Tibial artery (tissue), 4 donors: ENCODE results near the gene EME1.

Experiments used
- DNase-seq, 2 donors: peaks; one replicate each; pipeline ENCODE4 v3.0.0-alpha.2; 2019
- H3K27ac ChIP-seq, 2 donors: fragments of 200-600 bp; sonication (generic) in 1 of 2; 1 replicate in 1 of 2; 2 replicates in 1 of 2; pipeline ENCODE4 v1.5.1; 2018 to 2019; ENCODE audit warnings: mild to moderate bottlenecking in 1 of 2
- H3K27me3 ChIP-seq, 2 donors: fragments of 200-600 bp; sonication (generic) in 1 of 2; one replicate each; pipeline versions ENCODE4 v1.5.1 to v1.6.0; 2016 to 2019
- H3K36me3 ChIP-seq, 3 donors: fragments of 200-600 bp; sonication (generic) in 2 of 3; one replicate each; pipeline ENCODE4 v1.5.1; 2016 to 2019; ENCODE audit warnings: mild to moderate bottlenecking in 2 of 3
- H3K4me1 ChIP-seq, 4 donors: fragments of 200-600 bp; sonication (generic) in 2 of 4; 1 replicate in 3 of 4; 2 replicates in 1 of 4; pipeline ENCODE4 v1.5.1; 2016 to 2019
- H3K4me3 ChIP-seq, 2 donors: fragments of 200-600 bp; sonication (generic) in 1 of 2; 1 replicate in 1 of 2; 2 replicates in 1 of 2; pipeline ENCODE4 v1.5.1; 2018 to 2019; ENCODE audit warnings: mild to moderate bottlenecking in 2 of 2
- H3K9me3 ChIP-seq, 3 donors: fragments of 200-600 bp; sonication (generic) in 1 of 3; one replicate each; pipeline ENCODE4 v1.5.1; 2016 to 2019
- intact Hi-C: fragments of 100-400 bp; cut with DNase I; formaldehyde crosslinking; loops from one replicate; pipeline ENCODE4 v1.15.0; 2023; ENCODE audit warnings: low total_unique reads
- TF ChIP-seq, protein P1 (sequence below), 2 experiments: fragments of 200-600 bp in 1 of 2; fragments of 450-650 bp in 1 of 2; IDR thresholded peaks; one replicate each; pipeline ENCODE4 v1.5.1; 2017 to 2019; ENCODE audit warnings: antibody characterized with exemption in 2 of 2, mild to moderate bottlenecking in 1 of 2, moderate library complexity in 1 of 2

Gene EME1

DNA sequence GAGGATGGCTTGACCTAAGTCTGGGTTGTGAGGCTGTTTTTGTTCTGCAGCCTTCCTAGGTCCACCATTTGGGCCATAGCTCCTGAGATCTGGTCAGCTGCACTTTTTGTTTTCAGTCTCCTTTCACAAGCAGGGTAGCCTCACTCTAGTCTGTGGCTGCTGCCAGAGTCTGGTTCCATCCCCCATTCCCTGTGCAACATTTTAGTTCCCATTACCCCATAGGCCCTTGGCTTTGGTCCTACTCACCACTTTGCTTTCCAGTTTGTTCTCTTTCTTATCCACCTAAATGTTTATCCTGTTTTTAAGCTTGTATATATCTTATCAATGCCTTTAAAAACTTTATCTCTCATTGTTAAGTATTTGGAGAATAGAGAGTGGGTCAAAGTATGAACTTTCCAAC, 33.6 kb upstream of the EME1 start:
- Histone ChIP-seq H3K27me3 (peaks cover 0 to 3% of the 10 kb centered on the region in 2 donors), H3K9me3 (peaks cover 0 to 7% (median 5%) of the 10 kb centered on the region in 3 donors), H3K4me3 (no peak overlapping the region), H3K4me1 (no peaks in the 10 kb centered on the region), H3K27ac (no peak overlapping the region), H3K36me3 (no peaks in the 10 kb centered on the region)
- intact Hi-C loops, result no loop called here
- TF ChIP-seq, protein P1, sequence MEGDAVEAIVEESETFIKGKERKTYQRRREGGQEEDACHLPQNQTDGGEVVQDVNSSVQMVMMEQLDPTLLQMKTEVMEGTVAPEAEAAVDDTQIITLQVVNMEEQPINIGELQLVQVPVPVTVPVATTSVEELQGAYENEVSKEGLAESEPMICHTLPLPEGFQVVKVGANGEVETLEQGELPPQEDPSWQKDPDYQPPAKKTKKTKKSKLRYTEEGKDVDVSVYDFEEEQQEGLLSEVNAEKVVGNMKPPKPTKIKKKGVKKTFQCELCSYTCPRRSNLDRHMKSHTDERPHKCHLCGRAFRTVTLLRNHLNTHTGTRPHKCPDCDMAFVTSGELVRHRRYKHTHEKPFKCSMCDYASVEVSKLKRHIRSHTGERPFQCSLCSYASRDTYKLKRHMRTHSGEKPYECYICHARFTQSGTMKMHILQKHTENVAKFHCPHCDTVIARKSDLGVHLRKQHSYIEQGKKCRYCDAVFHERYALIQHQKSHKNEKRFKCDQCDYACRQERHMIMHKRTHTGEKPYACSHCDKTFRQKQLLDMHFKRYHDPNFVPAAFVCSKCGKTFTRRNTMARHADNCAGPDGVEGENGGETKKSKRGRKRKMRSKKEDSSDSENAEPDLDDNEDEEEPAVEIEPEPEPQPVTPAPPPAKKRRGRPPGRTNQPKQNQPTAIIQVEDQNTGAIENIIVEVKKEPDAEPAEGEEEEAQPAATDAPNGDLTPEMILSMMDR (IDR thresholded peaks at IDR 0.05), result no peak
- no peak for DNase-seq

DNA sequence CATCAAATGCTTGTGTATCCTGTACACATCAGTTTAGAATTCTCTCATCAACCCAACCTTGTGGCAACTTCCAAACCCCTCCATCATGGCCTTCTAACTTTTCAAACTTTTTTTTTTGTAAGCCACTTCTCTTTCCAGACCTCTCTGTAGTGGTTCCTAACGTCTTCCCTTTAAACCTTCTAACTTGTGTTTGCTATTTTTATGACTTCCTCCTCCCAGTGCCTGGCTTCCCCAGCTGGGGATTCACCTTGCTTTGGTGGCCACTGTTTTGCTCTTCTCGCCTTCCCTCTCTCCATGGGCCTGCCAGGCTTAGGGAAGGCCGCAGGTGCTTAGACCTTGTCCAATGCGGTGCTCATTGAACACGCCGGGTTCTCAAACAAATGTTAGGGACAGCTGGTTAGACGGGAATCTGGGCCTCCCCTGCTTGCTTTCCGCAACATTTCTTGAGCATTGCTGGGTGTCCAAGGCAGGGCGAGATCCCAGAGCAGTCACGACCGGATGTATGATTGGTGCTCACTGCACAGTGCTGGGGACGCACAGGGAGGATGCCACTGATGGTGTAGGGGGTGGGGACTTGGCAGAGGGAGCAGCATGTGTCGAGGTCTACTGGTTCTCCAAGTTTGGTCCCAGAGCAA, 28.2 kb upstream of the EME1 start:
- H3K27me3 ChIP-seq, result no peaks in the 10 kb centered on the region
- no peak overlapping the region for H3K4me3 ChIP-seq
- H3K9me3 ChIP-seq, result no peaks in the 10 kb centered on the region
- no peak overlapping the region for H3K27ac ChIP-seq
- H3K4me1 ChIP-seq, result peaks cover 0 to 39% (median 31%) of the 10 kb centered on the region in 4 donors
- TF ChIP-seq, protein P1 (IDR thresholded peaks at IDR 0.05), result no peak
- DNase-seq, result peak in 1 of 2 donors; percentile 59
- no peaks in the 10 kb centered on the region for H3K36me3 ChIP-seq
- intact Hi-C loops, result no loop called here

DNA sequence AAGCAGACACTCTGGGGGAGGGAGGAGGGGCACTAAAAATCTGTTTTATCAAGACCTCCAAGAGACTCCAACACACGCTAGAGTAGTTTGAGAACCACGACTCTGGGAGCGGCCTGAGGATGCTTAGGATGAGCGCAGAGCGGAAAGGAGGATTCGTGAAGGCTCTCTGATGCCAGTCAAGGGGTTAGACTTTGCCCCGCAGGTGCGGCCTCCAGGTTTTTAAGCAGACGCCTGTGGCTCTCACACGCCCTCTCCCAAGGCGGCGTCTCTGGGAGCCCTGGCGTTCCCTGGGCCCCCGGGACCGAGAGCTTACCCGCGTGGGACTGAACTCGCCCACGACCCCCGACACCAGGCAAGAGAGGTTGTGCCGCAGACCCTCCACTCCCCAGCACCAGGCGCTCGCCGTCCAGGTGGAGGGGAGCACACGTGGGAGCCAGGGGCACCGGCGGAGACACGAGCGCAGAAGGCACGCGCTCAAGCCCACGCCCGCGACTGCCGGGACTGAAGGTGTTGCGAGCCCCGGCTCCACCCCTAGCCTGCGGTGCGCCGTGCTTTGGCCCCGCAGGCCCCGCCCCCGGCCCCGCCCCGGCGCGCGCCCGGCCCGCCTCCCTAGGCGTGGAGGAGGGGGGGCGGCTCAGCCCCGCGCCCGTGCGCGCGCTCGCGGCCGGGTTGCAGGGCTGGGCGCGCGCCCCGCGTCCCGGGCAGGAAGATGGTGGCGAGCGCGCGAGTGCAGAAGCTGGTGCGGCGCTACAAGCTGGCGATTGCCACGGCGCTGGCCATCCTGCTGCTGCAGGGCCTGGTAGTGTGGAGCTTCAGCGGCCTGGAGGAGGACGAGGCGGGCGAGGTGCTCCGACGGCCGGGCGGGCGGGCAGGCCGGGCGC, 27.4 kb upstream of the EME1 start, which contains the start of gene XYLT2:
Gene XYLT2, plus strand, starts transcription at position 695 of the 881 bp plus-strand sequence. Its CDS starts 15 bp downstream, at position 710.
- H3K27ac ChIP-seq, result peak within 1 kb of the TSS; percentile 54 to 69
- H3K4me3 ChIP-seq, result peak within 1 kb of the TSS; percentile 78 to 92
- intact Hi-C loops, result no loop called here
- H3K36me3 ChIP-seq, result no peaks in the 10 kb centered on the region
- TF ChIP-seq, protein P1 (IDR thresholded peaks at IDR 0.05), result no peak
- peak; percentile 80 to 90 for DNase-seq
- no peaks in the 10 kb centered on the region for H3K27me3 ChIP-seq
- H3K4me1 ChIP-seq, result peaks cover 0 to 39% (median 31%) of the 10 kb centered on the region in 4 donors
- no peaks in the 10 kb centered on the region for H3K9me3 ChIP-seq

DNA sequence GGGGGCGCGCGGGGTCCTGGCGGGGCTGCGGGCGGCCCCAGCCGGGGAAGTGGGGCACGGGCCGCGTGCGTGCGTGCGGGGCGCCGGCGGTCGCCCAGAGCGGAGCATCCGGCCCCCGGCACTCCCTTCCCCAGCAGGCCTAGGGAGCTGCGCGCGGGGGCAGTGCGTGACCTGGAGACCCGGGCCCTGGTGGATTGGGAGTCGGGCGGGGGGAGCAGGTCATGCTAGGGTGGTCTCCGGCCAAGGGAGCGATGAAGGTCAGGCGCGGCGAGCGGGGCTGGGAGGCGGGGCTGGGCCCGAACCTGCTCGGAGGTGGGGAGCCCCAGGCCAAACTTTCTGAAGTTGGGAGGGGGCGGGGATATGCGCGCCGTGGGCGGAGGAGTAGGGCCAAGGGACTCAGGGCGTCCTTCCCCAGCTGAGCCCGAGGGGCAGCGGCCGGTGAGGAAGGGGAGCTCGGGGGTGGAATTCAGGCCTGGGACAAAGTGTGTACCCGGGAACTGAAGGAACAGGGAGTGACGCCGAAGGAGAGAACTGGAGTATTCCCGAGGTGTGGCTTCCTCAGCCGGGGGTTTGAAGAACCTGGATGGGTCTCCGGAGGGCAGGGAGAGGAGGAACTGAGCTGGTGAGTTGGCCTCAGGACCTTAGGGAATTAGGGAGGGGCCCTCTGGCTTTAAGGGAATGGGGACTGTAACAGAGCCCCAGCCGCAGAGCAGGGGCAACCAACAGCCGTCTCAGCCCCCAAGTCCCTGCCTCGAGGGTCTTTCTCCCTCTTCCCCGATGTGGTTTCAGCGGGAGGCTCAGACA, 26.5 kb upstream of the EME1 start:
- no peaks in the 10 kb centered on the region for H3K36me3 ChIP-seq
- TF ChIP-seq, protein P1 (IDR thresholded peaks at IDR 0.05), result no peak
- peak in 1 of 2 donors; percentile 74 for DNase-seq
- H3K9me3 ChIP-seq, result no peaks in the 10 kb centered on the region
- peak overlapping the region; percentile 78 to 92 for H3K4me3 ChIP-seq
- H3K27ac ChIP-seq, result peak overlapping the region; percentile 54 to 69
- intact Hi-C loops, result no loop called here
- no peaks in the 10 kb centered on the region for H3K27me3 ChIP-seq
- peaks cover 0 to 39% (median 31%) of the 10 kb centered on the region in 4 donors for H3K4me1 ChIP-seq
